A549 (cell line): ENCODE measurements around the gene ECPAS. TPM values are rescaled to one million over a fixed set of nuclear protein-coding genes. Genes with fewer than 3 reads are reported as not detected.

Experiments
- ATAC-seq, 2 experiments: fragments of 200-7000 bp in 1 of 2; fragments of >200 bp in 1 of 2; cut with Nextera tagmentation in 1 of 2; cut with Tn5 transposase in 1 of 2; 3 replicates each; pipeline versions ENCODE4 v1.8.0 to v1.9.1; 2018 to 2020; ENCODE audit warnings: mild to moderate bottlenecking in 1 of 2, moderate library complexity in 1 of 2
- CTCF ChIA-PET: fragments of 300-600 bp; sonication (Branson Sonifier 250); formaldehyde crosslinking; extraction: SDS; loops from one replicate; lab custom pipeline; 2021; ENCODE audit warnings: antibody characterized with exemption, inconsistent platforms; lab: Yijun Ruan, JAX
- POLR2A ChIA-PET: fragments of 350-600 bp; formaldehyde crosslinking; extraction: SDS; loops from one replicate; lab custom pipeline; 2021; ENCODE audit warnings: antibody characterized with exemption, inconsistent platforms; lab: Yijun Ruan, JAX
- DNase-seq, 2 experiments: peaks; one replicate each; pipeline versions ENCODE4 v3.0.0 to v3.0.0-alpha.2; 2011 to 2016; ENCODE audit warnings: low read depth in 1 of 2, low spot score in 1 of 2
- FAIRE-seq: peaks from 2 replicates; lab custom pipeline; 2011; peaks lifted over from hg19 to GRCh38; lab: Jason Lieb, UNC
- H3K27ac ChIP-seq, 2 experiments: fragments of >200 bp; sonication (Bioruptor Twin); formaldehyde crosslinking; 3 replicates each; pipeline ENCODE4 v1.5.1; 2016 to 2017
- H3K4me1 ChIP-seq: fragments of >200 bp; sonication (Bioruptor Twin); formaldehyde crosslinking; 3 replicates; pipeline ENCODE4 v1.6.1; 2016
- H3K4me2 ChIP-seq: fragments of >200 bp; sonication (Bioruptor Twin); formaldehyde crosslinking; 3 replicates; pipeline ENCODE4 v1.6.1; 2016
- H3K4me3 ChIP-seq: fragments of >200 bp; sonication (Bioruptor Twin); formaldehyde crosslinking; 3 replicates; pipeline ENCODE4 v1.5.1; 2016
- H3K9me3 ChIP-seq: fragments of >200 bp; sonication (Bioruptor Twin); formaldehyde crosslinking; 3 replicates; pipeline ENCODE4 v1.6.1; 2016
- ATOH8 ChIP-seq: fragments of 250-450 bp; sonication (Bioruptor Pico); IDR thresholded peaks from 2 replicates; pipeline ENCODE4 v1.5.0; 2020; ENCODE audit warnings: low read depth, mild to moderate bottlenecking, moderate library complexity
- BCL3 ChIP-seq: fragments of >200 bp; sonication (Bioruptor Twin); formaldehyde crosslinking; IDR thresholded peaks from 3 replicates; pipeline ENCODE4 v1.6.1; 2016
- CBX2 ChIP-seq: fragments of 200-600 bp; sonication (generic); IDR thresholded peaks from 2 replicates; pipeline ENCODE4 v1.6.1; 2016; ENCODE audit warnings: low read depth, mild to moderate bottlenecking, borderline replicate concordance
- CBX8 ChIP-seq: fragments of 200-600 bp; sonication (generic); IDR thresholded peaks from 2 replicates; pipeline ENCODE4 v1.6.1; 2016
- CHD2 ChIP-seq: fragments of 150-350 bp; IDR thresholded peaks from 2 replicates; pipeline ENCODE4 v1.6.1; 2014; ENCODE audit warnings: low read length; ENCODE audit not compliant: partially characterized antibody
- CTCF ChIP-seq: fragments of >200 bp; sonication (Bioruptor Twin); formaldehyde crosslinking; IDR thresholded peaks from 3 replicates; pipeline ENCODE4 v1.5.1; 2016
- ESRRA ChIP-seq: fragments of 150-350 bp; IDR thresholded peaks from 2 replicates; pipeline ENCODE4 v1.6.1; 2014; ENCODE audit warnings: mild to moderate bottlenecking, low read length, borderline replicate concordance
- FOXS1 ChIP-seq: fragments of 250-450 bp; sonication (Bioruptor Pico); IDR thresholded peaks from 2 replicates; pipeline ENCODE4 v1.5.0; 2020; ENCODE audit warnings: mild to moderate bottlenecking, moderate library complexity
- HEYL ChIP-seq: fragments of 250-450 bp; sonication (Bioruptor Pico); IDR thresholded peaks from 2 replicates; pipeline ENCODE4 v1.8.0; 2021; ENCODE audit warnings: mild to moderate bottlenecking, moderate library complexity
- HOXA7 ChIP-seq: fragments of 250-450 bp; sonication (Bioruptor Pico); IDR thresholded peaks from 2 replicates; pipeline ENCODE4 v1.5.0; 2020; ENCODE audit warnings: mild to moderate bottlenecking, moderate library complexity
- HOXB13 ChIP-seq: fragments of 250-450 bp; sonication (Bioruptor Pico); IDR thresholded peaks from 2 replicates; pipeline ENCODE4 v1.5.0; 2020; ENCODE audit warnings: low read depth, mild to moderate bottlenecking, moderate library complexity
- HOXB5 ChIP-seq: fragments of 250-450 bp; sonication (Bioruptor Pico); IDR thresholded peaks from 2 replicates; pipeline ENCODE4 v1.5.0; 2020; ENCODE audit warnings: mild to moderate bottlenecking, moderate library complexity
- KDM5A ChIP-seq: fragments of 200-600 bp; sonication (generic); IDR thresholded peaks from 2 replicates; pipeline ENCODE4 v1.6.1; 2016; ENCODE audit warnings: antibody characterized with exemption, mild to moderate bottlenecking
- NR3C1 ChIP-seq: fragments of >200 bp; sonication (Bioruptor Twin); formaldehyde crosslinking; IDR thresholded peaks from 3 replicates; pipeline ENCODE4 v1.6.1; 2017
- PBX3 ChIP-seq: IDR thresholded peaks from 2 replicates; pipeline ENCODE4 v1.6.1; 2012
- RCOR1 ChIP-seq: fragments of 150-350 bp; IDR thresholded peaks from 2 replicates; pipeline ENCODE4 v1.6.1; 2014; ENCODE audit warnings: antibody characterized with exemption, low read length, low read depth
- REST ChIP-seq: fragments of 200-600 bp; sonication (generic); IDR thresholded peaks from 2 replicates; pipeline ENCODE4 v1.6.1; 2016; ENCODE audit warnings: antibody characterized with exemption, mild to moderate bottlenecking, moderate library complexity
- TFCP2L1 ChIP-seq: fragments of 250-450 bp; sonication (Bioruptor Pico); IDR thresholded peaks from 2 replicates; pipeline ENCODE4 v1.5.0; 2021; ENCODE audit warnings: mild to moderate bottlenecking
- ZC3H11A ChIP-seq: fragments of 450-650 bp; IDR thresholded peaks from 2 replicates; pipeline ENCODE4 v1.6.1; 2014; ENCODE audit warnings: antibody characterized with exemption, mild to moderate bottlenecking
- ZFP36 ChIP-seq: fragments of 450-650 bp; IDR thresholded peaks from 2 replicates; pipeline ENCODE4 v1.6.1; 2014; ENCODE audit warnings: borderline replicate concordance; ENCODE audit not compliant: partially characterized antibody
- polyA plus RNA-seq, 4 experiments: library from polyadenylated mRNA; depleted of rRNA in 3 of 4; stranded (reverse); fragments of >200 nt; fragmentation: RNase III in 1 of 4; extraction: RNeasy Plus Mini Kit Qiagen cat#74134 plus additional on column Dnase treatment in 1 of 4; gene quantifications; 2 replicates in 3 of 4; 3 replicates in 1 of 4; pipeline ENCODE4 v1.2.3, GENCODE V29; 2011 to 2017

The ECPAS gene
- polyA plus RNA-seq, 2 of the 4 experiments (the other 2 are of a cell fraction): 40.1 to 73.6 TPM

GRCh38 chr9:111429175-111429574 lies 55.0 kb downstream of the ECPAS start:
- Histone ChIP-seq H3K4me3 (no peak overlapping the region), H3K27ac (no peak overlapping the region), H3K9me3 (no peaks in the 10 kb centered on the region), H3K4me1 (peaks cover 29% of the 10 kb centered on the region), H3K4me2 (peak overlapping the region; percentile 35)
- ATAC-seq (0 out of 6 replicates have a peak, but pooled peaks of 1 of the 2 experiments have one; percentile 24), DNase-seq (no peak), FAIRE-seq (no peak)
- ChIA-PET POLR2A (no interaction called here), CTCF (interaction anchor here (0.7 kb wide), 1 partner anchor 99 kb away, joined by 3 read pairs; no protein-coding TSS in a partner anchor)
- TF ChIP-seq ESRRA: no peak
- TF ChIP-seq CHD2: no peak
- no peak for TF ChIP-seq HOXA7 (CRISPR knock-in tag)
- TF ChIP-seq FOXS1 (CRISPR knock-in tag): no peak
- no peak for TF ChIP-seq KDM5A
- TF ChIP-seq ZC3H11A: no peak
- TF ChIP-seq TFCP2L1 (CRISPR knock-in tag): no peak
- no peak for TF ChIP-seq ZFP36
- TF ChIP-seq HEYL (CRISPR knock-in tag): no peak
- no peak for TF ChIP-seq HOXB13 (CRISPR knock-in tag)
- TF ChIP-seq CTCF: no peak
- no peak for TF ChIP-seq CBX2
- TF ChIP-seq BCL3: no peak
- no peak for TF ChIP-seq REST
- TF ChIP-seq CBX8: no peak
- no peak for TF ChIP-seq RCOR1
- no peak for TF ChIP-seq NR3C1
- no peak for TF ChIP-seq ATOH8 (CRISPR knock-in tag)
- TF ChIP-seq PBX3: no peak
- no peak for TF ChIP-seq HOXB5 (CRISPR knock-in tag)
